COR-L47 (cell line): ENCODE data around the gene SPEF1.
"Not testable (repeated sequence)": the region's sequence is repeated elsewhere in the genome, so short reads cannot be mapped to it uniquely, and the experiment has no call there.

ENCODE experiments used
- DNase-seq: peaks from one replicate; lab custom pipeline; 2025; lab: John Stamatoyannopoulos, UW

Gene SPEF1

DNA sequence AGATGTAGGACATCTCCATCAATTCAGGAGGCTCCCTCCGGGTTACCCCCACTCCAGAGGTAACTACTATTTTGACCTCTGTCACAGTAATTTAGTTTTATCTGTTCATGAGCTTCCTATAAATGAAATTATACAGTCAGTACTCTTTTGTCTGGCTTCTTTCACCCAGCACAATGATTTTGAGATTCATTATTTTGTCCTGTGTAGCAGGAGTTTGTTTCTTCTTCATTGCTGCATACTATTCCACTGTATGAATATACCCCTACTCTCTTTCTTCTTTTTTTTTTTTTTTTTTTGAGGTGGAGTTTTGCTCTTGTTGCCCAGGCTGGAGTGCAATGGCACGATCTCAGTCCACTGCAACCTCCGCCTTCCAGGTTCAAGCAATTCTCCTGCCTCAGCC is 27.3 kb upstream of the SPEF1 start:
- no peak for DNase-seq

DNA sequence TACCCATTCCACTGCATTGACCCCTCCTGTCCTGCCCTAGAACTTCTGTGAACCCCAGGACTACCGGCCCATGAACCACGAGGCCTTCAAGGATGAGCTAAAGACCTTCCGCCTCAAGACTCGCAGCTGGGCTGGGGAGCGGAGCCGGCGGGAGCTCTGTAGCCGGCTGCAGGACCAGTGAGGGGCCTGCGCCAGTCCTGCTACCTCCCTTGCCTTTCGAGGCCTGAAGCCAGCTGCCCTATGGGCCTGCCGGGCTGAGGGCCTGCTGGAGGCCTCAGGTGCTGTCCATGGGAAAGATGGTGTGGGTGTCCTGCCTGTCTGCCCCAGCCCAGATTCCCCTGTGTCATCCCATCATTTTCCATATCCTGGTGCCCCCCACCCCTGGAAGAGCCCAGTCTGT is 23.5 kb upstream of the SPEF1 start:
- no peak for DNase-seq

DNA sequence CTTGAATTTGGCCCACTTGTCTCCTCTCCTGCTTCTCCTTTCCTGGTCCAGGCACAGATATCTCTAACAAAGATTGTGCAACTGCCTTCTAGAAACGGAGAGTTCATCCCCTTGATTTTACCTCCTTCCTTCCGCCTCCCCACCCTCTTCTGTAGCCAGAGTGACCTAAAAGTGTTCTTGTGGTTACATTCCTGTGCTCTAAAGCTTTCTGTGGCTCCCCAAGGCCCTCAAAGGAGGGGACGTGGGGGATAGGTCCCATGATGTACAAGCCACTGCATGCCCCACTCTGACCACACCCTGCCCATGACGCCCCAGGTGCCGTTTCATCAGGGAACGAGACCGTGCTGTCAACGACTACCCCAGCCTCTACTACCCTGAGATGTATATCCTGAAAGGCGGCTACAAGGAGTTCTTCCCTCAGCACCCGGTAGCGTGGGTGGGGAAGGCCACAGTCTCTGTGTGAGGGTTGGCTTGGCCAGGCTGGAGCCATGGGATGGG is 23.1 kb upstream of the SPEF1 start:
- DNase-seq: no peak

DNA sequence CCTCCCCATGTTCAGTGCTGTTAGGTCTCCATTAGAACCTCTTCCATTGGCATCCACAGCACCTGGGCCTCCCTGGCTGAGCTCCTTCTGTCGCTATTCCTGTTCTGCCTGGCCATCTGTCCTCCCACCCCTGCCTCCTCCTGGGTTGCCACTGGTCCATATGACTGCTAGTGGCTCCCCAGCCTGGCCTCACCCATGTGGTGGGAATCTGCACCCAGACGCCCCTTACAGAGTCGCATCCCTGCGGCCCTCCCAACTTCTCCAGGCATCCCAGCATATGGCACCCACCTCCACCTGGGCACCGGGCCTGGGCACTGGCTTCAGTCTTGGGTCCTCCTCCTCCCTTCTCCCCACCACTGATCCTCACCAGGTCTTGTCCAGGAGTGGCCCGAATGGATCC is 22.6 kb upstream of the SPEF1 start:
- DNase-seq: no peak

DNA sequence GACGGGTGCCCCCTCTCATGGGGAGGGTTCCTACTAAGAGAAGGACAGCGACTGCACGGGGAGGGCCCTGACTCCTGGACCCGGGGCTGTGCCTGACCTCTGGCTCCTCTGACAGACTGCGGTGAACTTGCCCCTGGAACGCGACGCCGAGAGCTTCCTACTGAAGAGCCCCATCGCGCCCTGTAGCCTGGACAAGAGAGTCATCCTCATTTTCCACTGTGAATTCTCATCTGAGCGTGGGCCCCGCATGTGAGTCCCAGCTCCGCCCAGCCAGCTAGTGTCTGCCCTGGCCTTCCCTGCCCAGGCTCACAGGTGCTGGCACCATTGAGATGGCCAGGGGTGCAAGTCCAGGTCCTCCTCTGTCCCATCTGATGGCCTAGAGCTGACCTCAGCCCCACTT is 22.0 kb upstream of the SPEF1 start:
- DNase-seq: no peak

DNA sequence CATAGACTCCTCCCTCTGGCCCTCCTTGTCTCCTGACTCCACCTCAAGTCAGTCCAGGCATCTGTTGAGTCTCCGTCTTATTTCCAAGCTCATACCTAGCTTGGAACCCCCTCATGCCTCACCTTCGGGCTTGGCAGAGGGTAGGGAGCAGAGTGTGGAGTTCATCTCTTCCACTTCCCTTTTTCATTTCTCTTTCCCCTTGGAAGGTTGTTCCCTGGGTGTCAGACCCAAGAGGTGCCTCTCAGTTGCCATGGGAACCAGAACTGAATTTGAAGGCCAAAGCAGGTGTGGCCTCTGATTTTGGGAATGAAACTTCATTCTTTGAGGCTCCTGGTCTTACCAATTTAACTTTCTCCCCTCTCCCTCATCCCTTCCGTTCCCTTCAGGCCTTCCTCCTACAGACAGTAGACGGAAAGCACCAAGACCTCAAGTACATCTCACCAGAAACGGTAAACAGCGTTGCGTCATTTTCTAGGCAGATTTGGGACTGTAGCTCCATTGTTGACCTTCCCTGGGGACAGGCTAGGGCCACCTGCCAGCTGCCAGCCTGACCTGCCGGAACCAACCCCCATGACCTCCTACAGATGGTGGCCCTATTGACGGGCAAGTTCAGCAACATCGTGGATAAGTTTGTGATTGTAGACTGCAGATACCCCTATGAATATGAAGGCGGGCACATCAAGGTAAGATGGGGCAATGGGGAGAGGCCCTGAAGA is 21.4 kb upstream of the SPEF1 start:
- DNase-seq: no peak

DNA sequence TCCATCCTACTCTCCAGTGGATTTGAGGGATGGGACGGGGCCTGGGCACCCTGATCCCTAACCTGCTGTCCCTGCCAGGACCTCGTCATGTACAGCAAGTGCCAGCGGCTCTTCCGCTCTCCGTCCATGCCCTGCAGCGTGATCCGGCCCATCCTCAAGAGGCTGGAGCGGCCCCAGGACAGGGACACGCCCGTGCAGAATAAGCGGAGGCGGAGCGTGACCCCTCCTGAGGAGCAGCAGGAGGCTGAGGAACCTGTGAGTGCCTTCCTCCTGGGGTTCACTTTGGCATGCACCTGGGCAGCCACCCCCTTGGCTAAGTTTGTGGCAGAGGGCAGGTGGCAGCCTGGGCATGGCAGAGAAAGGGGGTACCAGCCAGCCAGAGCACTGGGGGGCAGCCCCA is 20.6 kb upstream of the SPEF1 start:
- DNase-seq: no peak

DNA sequence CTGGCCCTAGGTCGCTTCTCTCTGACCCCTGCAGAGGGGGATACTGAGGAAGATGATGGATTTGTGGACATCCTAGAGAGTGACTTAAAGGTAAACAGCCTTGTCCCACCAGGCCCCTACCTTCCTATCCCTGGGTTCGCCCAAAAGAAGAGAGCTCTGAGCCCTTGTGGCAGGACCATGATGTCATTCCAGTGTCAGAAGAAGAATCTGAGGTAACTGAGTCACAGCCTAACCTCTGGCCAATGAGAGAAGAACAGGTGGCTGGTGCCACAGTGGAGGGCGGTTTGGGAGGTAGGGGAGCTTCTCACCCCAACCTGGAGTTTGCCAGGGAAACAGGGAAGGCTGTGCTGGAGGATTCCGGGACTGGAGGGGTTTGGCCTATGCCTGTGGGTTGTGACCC is 20.1 kb upstream of the SPEF1 start:
- no peak for DNase-seq

DNA sequence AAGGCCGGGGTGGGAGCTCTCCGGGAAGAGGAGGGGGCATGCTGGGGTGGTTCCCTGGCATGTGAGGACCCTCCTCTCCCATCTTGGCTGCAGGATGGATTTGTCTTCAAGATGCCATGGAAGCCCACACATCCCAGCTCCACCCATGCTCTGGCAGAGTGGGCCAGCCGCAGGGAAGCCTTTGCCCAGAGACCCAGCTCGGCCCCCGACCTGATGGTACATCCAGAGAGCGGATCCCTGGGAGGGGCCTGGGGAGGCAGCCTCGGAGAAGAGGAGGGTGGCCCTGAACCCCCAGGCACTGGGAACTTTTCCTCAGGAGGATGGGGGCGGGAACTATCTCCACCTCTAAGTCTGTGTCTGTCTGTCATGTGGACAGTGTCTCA is 19.6 kb upstream of the SPEF1 start:
- no peak for DNase-seq

DNA sequence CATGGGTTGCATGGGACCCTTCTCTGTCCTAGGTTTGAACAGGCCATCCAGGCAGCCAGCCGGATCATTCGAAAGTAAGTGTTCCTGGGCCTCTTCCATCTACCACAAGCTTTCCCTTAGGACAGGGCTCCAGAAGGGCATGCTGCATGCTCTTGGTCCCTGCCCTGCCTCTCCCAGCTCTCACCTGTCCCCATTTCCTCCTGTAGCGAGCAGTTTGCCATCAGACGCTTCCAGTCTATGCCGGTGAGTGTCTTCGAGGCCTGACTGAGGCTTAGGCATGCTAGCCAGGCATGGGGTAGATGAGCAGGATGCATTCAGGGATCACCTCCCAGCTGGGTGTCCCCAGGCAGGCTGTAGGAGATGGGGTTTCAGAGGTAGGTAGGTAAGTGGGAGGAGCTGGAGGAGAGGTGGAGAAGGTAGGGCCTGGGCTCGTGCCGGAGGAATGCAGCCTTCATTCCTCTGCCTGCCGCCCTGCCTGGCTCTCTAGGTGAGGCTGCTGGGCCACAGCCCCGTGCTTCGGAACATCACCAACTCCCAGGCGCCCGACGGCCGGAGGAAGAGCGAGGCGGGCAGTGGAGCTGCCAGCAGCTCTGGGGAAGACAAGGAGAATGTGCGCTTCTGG is 19.1 kb upstream of the SPEF1 start:
- DNase-seq: no peak

DNA sequence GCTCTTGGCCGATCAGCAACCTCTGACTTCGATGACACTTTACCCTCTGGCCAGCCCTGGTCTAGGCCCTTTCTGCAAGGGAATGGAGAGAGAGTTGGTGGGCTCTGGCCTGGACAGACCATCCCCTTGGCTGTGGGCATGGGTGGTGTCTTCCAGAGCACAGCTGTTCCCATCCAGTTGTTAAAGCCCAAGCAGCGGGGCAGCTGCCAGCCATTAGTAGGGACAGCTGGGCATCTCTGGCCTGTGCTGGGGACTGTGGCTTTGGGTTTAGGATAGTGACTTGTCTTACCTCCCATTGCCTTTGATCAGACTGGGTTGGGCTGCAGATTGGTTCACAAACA is 17.6 kb upstream of the SPEF1 start:
- no peak for DNase-seq

DNA sequence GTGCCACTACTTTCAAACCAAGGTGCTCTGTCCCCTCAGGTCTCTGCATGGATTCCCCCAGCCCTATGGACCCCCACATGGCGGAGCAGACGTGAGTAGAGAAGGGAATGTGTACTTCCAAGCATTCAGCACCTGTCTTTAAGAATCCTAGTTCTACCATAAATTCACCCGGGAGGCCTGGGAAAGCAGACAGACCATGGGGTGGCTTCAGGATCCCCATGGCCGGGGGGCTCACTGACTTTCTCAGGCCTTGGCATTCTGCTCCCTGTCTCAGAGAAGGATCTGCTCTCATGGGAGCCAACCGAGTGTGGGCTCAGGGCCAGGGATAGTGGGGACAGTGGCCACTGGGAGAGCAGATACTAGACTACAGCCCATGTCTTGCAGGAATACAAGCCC is 17.1 kb upstream of the SPEF1 start:
- no peak for DNase-seq

DNA sequence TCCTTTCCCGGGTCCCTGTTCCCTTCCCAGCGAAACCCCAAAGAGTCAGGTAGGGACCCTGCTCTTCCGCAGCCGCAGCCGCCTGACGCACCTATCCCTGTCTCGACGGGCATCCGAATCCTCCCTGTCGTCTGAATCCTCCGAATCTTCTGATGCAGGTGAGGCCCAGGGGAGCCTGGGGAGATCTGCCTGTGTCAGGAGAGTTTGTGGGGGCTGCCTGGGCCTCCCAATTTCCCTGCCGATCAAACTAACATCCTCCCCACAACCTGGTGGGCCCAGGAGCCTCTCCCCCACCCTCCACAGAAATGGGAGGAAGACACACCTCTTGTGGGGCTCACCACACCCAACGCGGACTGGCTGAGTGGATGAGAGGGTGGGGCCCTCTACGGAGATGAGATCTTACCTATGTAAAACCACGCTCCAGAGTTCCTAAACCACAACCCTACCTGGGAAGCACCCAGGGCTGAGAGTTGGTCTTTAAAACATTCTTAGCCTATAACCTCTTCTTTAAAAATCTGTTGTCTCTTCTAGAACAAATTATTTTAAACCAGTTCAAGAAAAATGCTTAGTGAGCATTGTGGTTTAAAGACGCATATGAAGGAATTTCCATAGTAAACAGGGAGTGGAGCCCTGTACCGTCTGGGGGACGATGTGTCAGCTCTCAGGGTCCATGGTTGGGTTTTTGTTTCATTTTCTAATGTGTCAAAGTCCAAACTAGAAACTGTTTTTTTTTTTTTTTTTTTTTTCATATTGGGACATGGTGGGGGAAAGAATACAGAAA is 16.5 kb upstream of the SPEF1 start:
- DNase-seq: no peak

DNA sequence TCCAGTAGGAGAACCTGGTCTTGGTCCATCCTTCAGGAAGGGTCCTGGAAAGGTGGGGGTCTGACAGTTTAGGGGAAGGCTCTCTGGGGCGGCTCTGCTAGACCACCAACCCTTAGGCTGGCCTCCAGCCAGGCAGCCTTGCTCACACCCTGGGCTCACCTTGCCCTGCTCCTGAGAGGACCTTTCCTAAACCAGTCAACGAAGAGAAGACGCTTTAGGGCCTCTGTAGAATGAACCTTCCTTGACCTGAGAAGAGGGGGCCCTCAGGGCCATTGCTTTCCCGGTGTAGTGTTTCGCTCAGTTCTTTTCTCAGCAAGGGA is 15.9 kb upstream of the SPEF1 start:
- DNase-seq: no peak

DNA sequence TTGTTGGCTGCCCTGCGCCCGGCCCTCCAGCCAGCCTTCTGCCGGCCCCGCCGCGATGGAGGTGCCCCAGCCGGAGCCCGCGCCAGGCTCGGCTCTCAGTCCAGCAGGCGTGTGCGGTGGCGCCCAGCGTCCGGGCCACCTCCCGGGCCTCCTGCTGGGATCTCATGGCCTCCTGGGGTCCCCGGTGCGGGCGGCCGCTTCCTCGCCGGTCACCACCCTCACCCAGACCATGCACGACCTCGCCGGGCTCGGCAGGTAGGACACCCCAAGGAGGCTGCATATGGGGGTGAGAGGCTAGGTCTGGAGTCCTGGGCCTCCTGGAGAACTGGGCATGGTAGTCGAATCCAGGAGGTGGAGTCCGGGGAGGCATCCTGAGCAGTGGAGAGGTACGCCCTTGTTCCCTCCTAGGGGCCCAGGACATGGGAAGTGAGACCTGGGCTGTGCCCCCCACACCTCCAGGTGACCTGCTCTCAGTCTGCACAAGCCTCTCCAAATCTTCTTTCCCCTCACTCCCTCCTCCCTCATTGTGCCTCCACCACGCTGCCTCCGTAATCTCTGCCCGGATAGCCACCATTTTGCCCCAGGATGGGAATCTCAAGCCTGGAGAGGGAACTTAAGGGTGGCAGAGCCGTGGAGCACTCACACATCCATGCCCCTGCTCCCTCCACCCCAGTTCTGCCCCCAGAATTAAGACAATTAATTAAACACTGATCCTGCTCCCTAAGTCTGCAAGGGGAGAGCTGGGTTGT is 15.4 kb upstream of the SPEF1 start:
- DNase-seq: no peak

DNA sequence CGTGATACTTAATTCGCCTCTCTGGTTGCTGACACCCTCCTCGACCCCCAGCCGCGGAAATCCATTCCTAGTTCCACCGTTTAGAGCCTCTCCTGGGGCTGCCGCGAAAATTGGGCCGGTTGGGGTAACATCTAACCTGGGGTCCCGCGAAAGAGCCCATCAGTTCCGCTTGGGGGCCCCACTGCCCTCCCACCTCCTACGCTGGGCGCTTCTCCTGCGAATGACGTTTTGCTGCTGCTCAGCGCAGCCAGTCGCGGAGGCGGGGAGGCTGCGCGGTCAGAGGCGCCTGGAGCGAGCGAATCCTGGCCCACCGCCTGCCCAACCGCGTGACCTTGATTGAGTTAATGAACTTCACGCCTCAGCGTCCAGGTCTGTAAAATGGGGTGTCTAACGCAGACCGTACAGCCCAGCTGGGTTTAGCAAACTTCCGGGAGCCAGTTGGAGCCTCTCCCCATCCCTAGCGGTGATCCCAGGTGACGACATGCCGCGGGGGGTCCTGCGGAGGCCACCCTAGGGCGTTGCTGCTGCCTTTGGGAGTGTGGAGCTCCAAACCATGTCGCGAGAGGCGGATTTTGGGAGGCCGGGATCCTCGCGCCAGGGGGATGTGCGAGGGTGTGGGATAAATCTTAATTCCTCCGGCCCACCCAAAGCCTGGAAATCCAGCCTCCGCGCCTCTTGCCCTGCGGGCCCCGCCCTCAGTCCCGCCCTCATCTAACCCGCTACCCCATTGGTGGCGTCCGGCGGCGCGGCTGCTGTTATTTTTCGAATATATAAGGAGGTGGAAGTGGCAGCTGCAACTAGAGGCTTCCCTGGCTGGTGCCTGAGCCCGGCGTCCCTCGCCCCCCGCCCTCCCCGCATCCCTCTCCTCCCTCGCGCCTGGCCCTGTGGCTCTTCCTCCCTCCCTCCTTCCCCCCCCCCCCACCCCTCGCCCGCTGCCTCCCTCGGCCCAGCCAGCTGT is 14.5 kb upstream of the SPEF1 start, which contains the start of gene CDC25B:
Gene CDC25B, plus strand, starts transcription at position 800 of the 958 bp plus-strand sequence. CDS start 222 bp downstream, outside the sequence.
- peak; percentile 95 for DNase-seq

DNA sequence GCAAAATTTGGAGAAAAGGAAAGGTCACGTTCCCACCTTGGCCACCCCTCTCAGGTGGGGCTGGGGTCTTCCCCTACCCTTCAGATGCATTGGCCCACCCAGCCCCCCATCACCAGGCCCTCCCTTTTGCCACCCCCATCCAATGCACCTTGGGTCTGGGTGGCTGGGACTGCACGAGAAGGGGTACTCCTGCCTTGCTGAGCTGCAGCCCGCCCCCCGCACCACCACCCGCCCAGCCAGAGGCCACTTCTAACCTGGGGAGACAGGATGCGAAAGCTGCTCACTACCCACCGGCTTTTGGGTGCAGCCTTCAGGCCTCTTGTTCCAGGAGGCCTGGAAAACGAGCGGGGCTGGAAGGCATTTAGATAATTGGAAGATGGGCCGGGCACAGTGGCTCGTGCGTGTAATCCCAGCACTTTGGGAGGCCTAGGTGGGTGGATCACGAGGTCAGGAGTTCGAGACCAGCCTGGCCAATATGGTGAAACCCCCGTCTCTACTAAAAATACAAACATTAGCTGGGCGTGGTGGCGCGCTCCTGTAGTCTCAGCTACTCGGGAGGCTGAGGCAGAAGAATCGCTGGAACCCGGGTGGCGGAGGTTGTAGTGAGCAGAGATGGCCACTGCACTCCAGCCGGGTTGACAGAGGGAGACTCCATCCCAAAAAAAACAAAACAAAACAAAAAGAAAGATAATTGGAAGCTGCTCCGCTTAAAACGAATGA is 13.6 kb upstream of the SPEF1 start:
- DNase-seq: no peak

DNA sequence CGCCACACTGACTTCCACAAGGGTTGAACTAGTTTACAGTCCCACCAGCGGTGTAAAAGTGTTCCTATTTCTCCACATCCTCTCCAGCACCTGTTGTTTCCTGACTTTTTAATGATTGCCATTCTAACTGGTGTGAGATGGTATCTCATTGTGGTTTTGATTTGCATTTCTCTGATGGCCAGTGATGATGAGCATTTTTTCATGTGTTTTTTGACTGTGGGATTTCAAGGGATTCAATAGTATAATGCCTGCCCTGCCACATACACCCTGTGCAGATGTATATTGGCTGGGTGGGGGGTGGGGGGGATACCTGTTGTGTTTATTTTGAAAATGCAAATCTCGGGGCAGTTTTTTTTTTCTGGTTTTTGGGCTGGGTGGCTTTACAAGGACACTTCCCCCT is 12.9 kb upstream of the SPEF1 start:
- DNase-seq: not testable (repeated sequence)

DNA sequence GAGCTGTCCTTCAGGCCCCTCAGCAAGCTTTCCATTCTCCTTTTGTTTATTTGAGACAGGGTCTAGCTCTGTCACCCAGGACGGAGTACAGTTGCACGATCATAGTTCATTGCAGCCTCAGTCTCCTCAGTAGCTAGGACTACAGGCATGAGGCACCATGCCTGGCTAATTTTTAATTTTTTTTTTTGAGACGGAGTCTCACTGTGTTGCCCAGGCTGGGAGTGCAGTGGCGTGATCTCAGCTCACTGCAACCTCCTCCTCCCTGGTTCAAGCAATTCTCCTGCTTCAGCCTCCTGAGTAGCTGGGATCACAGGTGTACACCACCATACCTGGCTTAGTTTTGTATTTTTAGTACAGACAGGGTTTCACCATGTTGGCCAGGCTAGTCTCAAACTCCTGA is 8.0 kb upstream of the SPEF1 start:
- not testable (repeated sequence) for DNase-seq

DNA sequence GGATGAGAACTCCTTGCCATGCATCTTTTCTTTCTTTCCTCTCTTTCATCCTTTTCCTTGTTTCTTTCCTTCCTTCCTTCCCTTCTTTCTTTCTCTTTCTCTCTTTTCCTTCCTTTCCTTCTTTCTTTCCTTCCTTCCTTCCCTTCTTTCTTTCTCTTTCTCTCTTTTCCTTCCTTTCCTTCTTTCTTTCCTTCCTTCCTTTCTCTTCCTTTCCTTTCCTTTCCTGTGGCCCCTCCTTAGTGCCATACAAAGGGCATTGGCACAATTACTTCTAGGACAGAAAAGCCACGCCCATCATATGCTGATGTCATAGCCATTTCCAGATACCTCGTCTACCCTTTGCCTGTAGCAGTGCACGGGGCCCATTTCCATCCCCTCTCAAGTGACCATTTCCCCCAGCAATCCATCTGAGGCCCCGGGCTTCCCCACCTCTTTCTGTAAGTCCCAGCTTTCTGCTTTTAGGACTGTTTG is 7.5 kb upstream of the SPEF1 start:
- no peak for DNase-seq
